K562 (cell line): ENCODE data around the gene IFI30. TPM values are rescaled to one million over a fixed set of nuclear protein-coding genes. Genes with fewer than 3 reads are reported as not detected.

Experiments
- ARNT ChIP-seq, 2 experiments: fragments of 450-650 bp; IDR thresholded peaks; 2 replicates each; pipeline ENCODE4 v1.6.1; 2016; ENCODE audit warnings: mild to moderate bottlenecking in 1 of 2
- BMI1 ChIP-seq: fragments of 150-350 bp; IDR thresholded peaks from 2 replicates; pipeline ENCODE4 v1.6.1; 2014; ENCODE audit warnings: low read length
- ESRRB ChIP-seq: fragments of 250-450 bp; sonication (Bioruptor Pico); IDR thresholded peaks from 2 replicates; pipeline ENCODE4 v1.5.0; 2020; ENCODE audit warnings: mild to moderate bottlenecking, moderate library complexity, borderline replicate concordance
- FUS ChIP-seq: fragments of 200-400 bp; formaldehyde crosslinking; optimal IDR thresholded peaks from 2 replicates; pipeline ENCODE3; 2017; ENCODE audit warnings: low read depth, low read length
- GATAD2A ChIP-seq: fragments of 450-650 bp; IDR thresholded peaks from 2 replicates; pipeline ENCODE4 v1.6.1; 2017
- MAFK ChIP-seq: IDR thresholded peaks from 2 replicates; pipeline ENCODE4 v1.6.1; 2011; ENCODE audit warnings: low read length, improper control_type of control experiment
- MAZ ChIP-seq, 2 experiments: fragments of 450-650 bp in 1 of 2; sonication (generic) in 1 of 2; formaldehyde crosslinking; IDR thresholded peaks in 1 of 2; conservative IDR thresholded peaks in 1 of 2; 2 replicates each; pipeline versions ENCODE4 v1.4.0 to v1.5.0; 2020; ENCODE audit warnings: mild to moderate bottlenecking in 1 of 2, missing genetic modification reagents in 1 of 2
- MCM2 ChIP-seq: fragments of 450-650 bp; IDR thresholded peaks from 2 replicates; pipeline ENCODE4 v1.6.1; 2017; ENCODE audit warnings: low read depth, mild to moderate bottlenecking
- MTA1 ChIP-seq: fragments of 450-650 bp; IDR thresholded peaks from 2 replicates; pipeline ENCODE4 v1.6.1; 2017; ENCODE audit warnings: borderline replicate concordance
- MYC ChIP-seq, 2 experiments: fragments of 250-450 bp in 1 of 2; sonication (Bioruptor Pico) in 1 of 2; IDR thresholded peaks; 2 replicates each; pipeline versions ENCODE4 v1.5.1 to v1.6.1; 2012 to 2021; ENCODE audit warnings: low read depth in 2 of 2, borderline replicate concordance in 1 of 2, improper control_type of control experiment in 1 of 2, low read length in 1 of 2, mild to moderate bottlenecking in 1 of 2, moderate library complexity in 1 of 2
- NBN ChIP-seq: fragments of 450-650 bp; IDR thresholded peaks from 2 replicates; pipeline ENCODE4 v1.6.1; 2016; ENCODE audit warnings: low read depth, mild to moderate bottlenecking
- PRPF4 ChIP-seq: fragments of 200-400 bp; formaldehyde crosslinking; IDR thresholded peaks from one replicate; pipeline ENCODE4 v1.6.1; 2017; ENCODE audit warnings: low read length, low read depth, mild to moderate bottlenecking; ENCODE audit not compliant: insufficient read depth, poor library complexity, severe bottlenecking
- SLC30A9 ChIP-seq: fragments of 250-450 bp; sonication (Bioruptor Pico); IDR thresholded peaks from 2 replicates; pipeline ENCODE4 v1.8.0; 2022; ENCODE audit warnings: mild to moderate bottlenecking, moderate library complexity
- TCFL5 ChIP-seq: fragments of 250-450 bp; sonication (Bioruptor Pico); conservative IDR thresholded peaks from 2 replicates; pipeline ENCODE4 v1.6.1; 2021; ENCODE audit warnings: mild to moderate bottlenecking, moderate library complexity, matching md5 sums
- TRIM28 ChIP-seq: fragments of 450-650 bp; IDR thresholded peaks from 2 replicates; pipeline ENCODE4 v1.6.1; 2017
- ZNF23 ChIP-seq: fragments of 250-450 bp; sonication (Bioruptor Pico); IDR thresholded peaks from 2 replicates; pipeline ENCODE4 v1.4.0; 2020; ENCODE audit warnings: mild to moderate bottlenecking
- ZNF75A ChIP-seq: fragments of 450-650 bp; formaldehyde crosslinking; IDR thresholded peaks from 2 replicates; pipeline ENCODE4 v1.4.0; 2020; ENCODE audit warnings: mild to moderate bottlenecking
- ZSCAN29 ChIP-seq: fragments of 450-650 bp; IDR thresholded peaks from 2 replicates; pipeline ENCODE4 v1.6.1; 2017
- polyA plus RNA-seq, 8 experiments: library from polyadenylated mRNA; depleted of rRNA in 4 of 8; stranded (reverse) in 5 of 8; unstranded in 3 of 8; fragments of >200 nt; fragmentation: Nextera tagmentation in 2 of 8; fragmentation: Illumina TruSeq in 1 of 8; extraction: Ambion mirVana in 2 of 8; extraction: Trizol in 1 of 8; gene quantifications; 2 replicates each; pipeline versions ENCODE4 v1.2.1 to v1.2.3, GENCODE V29; 2011 to 2014; ENCODE audit warnings: inconsistent platforms in 1 of 8, missing spikeins in 1 of 8
- total RNA-seq, 7 experiments: library from RNA; depleted of rRNA in 6 of 7; stranded (reverse); fragments of >200 nt in 6 of 7; fragmentation: Illumina TruSeq in 2 of 7; extraction: Trizol in 2 of 7; gene quantifications; 2 replicates each; pipeline versions ENCODE4 v1.2.1 to v1.2.3, GENCODE V29; 2011 to 2021; ENCODE audit warnings: low replicate concordance in 1 of 7
- TF ChIP-seq, protein P1 (sequence below): sonication (generic); formaldehyde crosslinking; IDR thresholded peaks from 2 replicates; pipeline ENCODE4 v1.8.0; 2022; ENCODE audit warnings: mild to moderate bottlenecking, missing genetic modification reagents
- TF ChIP-seq, protein P2 (sequence below), 2 experiments: IDR thresholded peaks; 2 replicates each; pipeline ENCODE4 v1.6.1; 2011; ENCODE audit warnings: borderline replicate concordance in 1 of 2, control low read depth in 1 of 2, low read depth in 1 of 2, low read length in 1 of 2, mild to moderate bottlenecking in 1 of 2, mixed read lengths in 1 of 2, moderate library complexity in 1 of 2; ENCODE audit not compliant: insufficient read depth in 1 of 2, insufficient read length in 1 of 2, poor library complexity in 1 of 2, severe bottlenecking in 1 of 2; ENCODE audit errors: extremely low read depth in 1 of 2
- TF ChIP-seq, protein P3 (sequence below): fragments of 250-450 bp; sonication (Bioruptor Pico); IDR thresholded peaks from 2 replicates; pipeline ENCODE4 v1.4.0; 2020
- TF ChIP-seq, protein P4 (sequence below): fragments of 450-650 bp; IDR thresholded peaks from 2 replicates; pipeline ENCODE4 v1.6.1; 2017; ENCODE audit warnings: mild to moderate bottlenecking, moderate library complexity
- TF ChIP-seq, protein P5 (sequence below): sonication (generic); formaldehyde crosslinking; IDR thresholded peaks from 2 replicates; pipeline ENCODE4 v1.8.1; 2023; ENCODE audit warnings: mild to moderate bottlenecking, missing genetic modification reagents

Gene IFI30
- total and polyA plus RNA-seq, 9 of the 15 experiments (the other 6 are each of a cell fraction or from before 2014, with no cell fraction given): 63.7 to 430 (median 109) TPM

DNA sequence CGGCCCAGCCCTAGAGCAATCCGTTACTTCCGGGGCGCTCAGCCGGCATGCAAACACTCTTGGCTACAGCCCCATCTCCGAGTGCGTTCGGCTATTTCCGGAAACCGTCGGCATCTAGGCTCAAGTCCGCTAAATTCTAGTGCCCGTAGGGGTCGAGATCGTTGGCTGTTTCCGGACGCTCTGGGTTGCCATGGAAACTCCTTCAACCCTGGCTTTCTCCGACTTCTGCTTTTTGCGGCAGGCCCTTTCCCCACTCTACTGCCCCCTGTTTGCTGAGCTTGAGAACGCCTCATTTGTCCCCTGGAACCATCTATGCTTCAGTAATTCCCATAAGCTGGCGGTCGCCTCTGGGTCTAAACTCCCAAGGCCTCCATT is 21.2 kb upstream of the IFI30 start (continued):
- TF ChIP-seq MYC (IDR thresholded peaks at IDR 0.05; ENCODE audit: low read depth, low read length) (peak; percentile 54), MYC (CRISPR knock-in tag; IDR thresholded peaks at IDR 0.05; ENCODE audit: borderline replicate concordance, low read depth) (no peak), BMI1 (peak; percentile 96), ZSCAN29 (no peak), FUS (no peak), MAZ (CRISPR knock-in tag; conservative IDR thresholded peaks at IDR 0.05 in 1 of 2, IDR thresholded peaks at IDR 0.05 in 1 of 2) (peak in 1 of 2 experiments; percentile 69; a peak in 3 of 4 replicates), ARNT (IDR thresholded peaks at IDR 0.05) (peak in 1 of 2 experiments; percentile 79; a peak in 2 of 4 replicates), TCFL5 (CRISPR knock-in tag) (no peak), PRPF4 (no peak), ESRRB (CRISPR knock-in tag) (no peak), MTA1 (0 out of 2 replicates have a peak, but pooled peaks have one; percentile 24), MCM2 (no peak), SLC30A9 (no peak), MAFK (peak; percentile 21; the same call in 1 of the 2 replicates), ZNF75A (no peak), TRIM28 (no peak), GATAD2A (peak; percentile 98), ZNF23 (CRISPR knock-in tag) (no peak), NBN (0 out of 2 replicates have a peak, but pooled peaks have one; percentile 83)
- TF ChIP-seq, protein P1, sequence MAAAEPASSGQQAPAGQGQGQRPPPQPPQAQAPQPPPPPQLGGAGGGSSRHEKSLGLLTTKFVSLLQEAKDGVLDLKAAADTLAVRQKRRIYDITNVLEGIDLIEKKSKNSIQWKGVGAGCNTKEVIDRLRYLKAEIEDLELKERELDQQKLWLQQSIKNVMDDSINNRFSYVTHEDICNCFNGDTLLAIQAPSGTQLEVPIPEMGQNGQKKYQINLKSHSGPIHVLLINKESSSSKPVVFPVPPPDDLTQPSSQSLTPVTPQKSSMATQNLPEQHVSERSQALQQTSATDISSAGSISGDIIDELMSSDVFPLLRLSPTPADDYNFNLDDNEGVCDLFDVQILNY (CRISPR knock-in tag): 0 out of 2 replicates have a peak, but pooled peaks have one; percentile 46
- TF ChIP-seq, protein P2, sequence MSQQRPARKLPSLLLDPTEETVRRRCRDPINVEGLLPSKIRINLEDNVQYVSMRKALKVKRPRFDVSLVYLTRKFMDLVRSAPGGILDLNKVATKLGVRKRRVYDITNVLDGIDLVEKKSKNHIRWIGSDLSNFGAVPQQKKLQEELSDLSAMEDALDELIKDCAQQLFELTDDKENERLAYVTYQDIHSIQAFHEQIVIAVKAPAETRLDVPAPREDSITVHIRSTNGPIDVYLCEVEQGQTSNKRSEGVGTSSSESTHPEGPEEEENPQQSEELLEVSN (IDR thresholded peaks at IDR 0.05; ENCODE audit: borderline replicate concordance in 1 of 2, extremely low read depth in 1 of 2, insufficient read depth in 1 of 2, insufficient read length in 1 of 2, low read depth in 1 of 2, low read length in 1 of 2, poor library complexity in 1 of 2, severe bottlenecking in 1 of 2): peak in 1 of 2 experiments; percentile 27
- TF ChIP-seq, protein P3, sequence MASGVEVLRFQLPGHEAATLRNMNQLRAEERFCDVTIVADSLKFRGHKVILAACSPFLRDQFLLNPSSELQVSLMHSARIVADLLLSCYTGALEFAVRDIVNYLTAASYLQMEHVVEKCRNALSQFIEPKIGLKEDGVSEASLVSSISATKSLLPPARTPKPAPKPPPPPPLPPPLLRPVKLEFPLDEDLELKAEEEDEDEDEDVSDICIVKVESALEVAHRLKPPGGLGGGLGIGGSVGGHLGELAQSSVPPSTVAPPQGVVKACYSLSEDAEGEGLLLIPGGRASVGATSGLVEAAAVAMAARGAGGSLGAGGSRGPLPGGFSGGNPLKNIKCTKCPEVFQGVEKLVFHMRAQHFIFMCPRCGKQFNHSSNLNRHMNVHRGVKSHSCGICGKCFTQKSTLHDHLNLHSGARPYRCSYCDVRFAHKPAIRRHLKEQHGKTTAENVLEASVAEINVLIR: no peak
- TF ChIP-seq, protein P4, sequence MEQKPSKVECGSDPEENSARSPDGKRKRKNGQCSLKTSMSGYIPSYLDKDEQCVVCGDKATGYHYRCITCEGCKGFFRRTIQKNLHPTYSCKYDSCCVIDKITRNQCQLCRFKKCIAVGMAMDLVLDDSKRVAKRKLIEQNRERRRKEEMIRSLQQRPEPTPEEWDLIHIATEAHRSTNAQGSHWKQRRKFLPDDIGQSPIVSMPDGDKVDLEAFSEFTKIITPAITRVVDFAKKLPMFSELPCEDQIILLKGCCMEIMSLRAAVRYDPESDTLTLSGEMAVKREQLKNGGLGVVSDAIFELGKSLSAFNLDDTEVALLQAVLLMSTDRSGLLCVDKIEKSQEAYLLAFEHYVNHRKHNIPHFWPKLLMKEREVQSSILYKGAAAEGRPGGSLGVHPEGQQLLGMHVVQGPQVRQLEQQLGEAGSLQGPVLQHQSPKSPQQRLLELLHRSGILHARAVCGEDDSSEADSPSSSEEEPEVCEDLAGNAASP: no peak
- TF ChIP-seq, protein P5, sequence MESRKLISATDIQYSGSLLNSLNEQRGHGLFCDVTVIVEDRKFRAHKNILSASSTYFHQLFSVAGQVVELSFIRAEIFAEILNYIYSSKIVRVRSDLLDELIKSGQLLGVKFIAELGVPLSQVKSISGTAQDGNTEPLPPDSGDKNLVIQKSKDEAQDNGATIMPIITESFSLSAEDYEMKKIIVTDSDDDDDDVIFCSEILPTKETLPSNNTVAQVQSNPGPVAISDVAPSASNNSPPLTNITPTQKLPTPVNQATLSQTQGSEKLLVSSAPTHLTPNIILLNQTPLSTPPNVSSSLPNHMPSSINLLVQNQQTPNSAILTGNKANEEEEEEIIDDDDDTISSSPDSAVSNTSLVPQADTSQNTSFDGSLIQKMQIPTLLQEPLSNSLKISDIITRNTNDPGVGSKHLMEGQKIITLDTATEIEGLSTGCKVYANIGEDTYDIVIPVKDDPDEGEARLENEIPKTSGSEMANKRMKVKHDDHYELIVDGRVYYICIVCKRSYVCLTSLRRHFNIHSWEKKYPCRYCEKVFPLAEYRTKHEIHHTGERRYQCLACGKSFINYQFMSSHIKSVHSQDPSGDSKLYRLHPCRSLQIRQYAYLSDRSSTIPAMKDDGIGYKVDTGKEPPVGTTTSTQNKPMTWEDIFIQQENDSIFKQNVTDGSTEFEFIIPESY (CRISPR knock-in tag): peak; percentile 56; the same call in 1 of the 2 replicates
